Erythroblast (primary cell): ENCODE results near the gene FAM83E.

ENCODE experiments used
- GATA1 ChIP-seq: IDR thresholded peaks from 2 replicates; pipeline ENCODE4 v1.6.1; 2011; ENCODE audit warnings: low read depth, mild to moderate bottlenecking, control low read depth, low read length, moderate library complexity
- POLR2A ChIP-seq: IDR thresholded peaks from 2 replicates; pipeline ENCODE4 v1.6.1; 2011; ENCODE audit warnings: mild to moderate bottlenecking, low read length

GRCh38 chr19:48641850-48642249, 27.0 kb upstream of the FAM83E start:
- TF ChIP-seq POLR2A, result no peak
- TF ChIP-seq GATA1, result no peak
